Spinal cord (tissue), 4 donors: Measurements from ENCODE around the gene MYMK. TPM values are rescaled to one million over a fixed set of nuclear protein-coding genes. Genes with fewer than 3 reads are reported as not detected.

Experiments
- polyA plus RNA-seq, 2 donors: library from polyadenylated mRNA; unstranded; fragments of 120-200 nt; gene quantifications; one replicate each; pipeline ENCODE4 v1.2.1, GENCODE V29; 2013; ENCODE audit not compliant: insufficient read length in 2 of 2
- total RNA-seq, 2 donors: library from RNA; depleted of rRNA in 1 of 2; stranded (reverse); fragments of 120-200 nt in 1 of 2; fragments of >200 nt in 1 of 2; gene quantifications; one replicate each; pipeline versions ENCODE4 v1.2.3 to v1.2.4, GENCODE V29; 2013 to 2014

The MYMK gene
- total and polyA plus RNA-seq, 4 donors, result 0.26 TPM; not detected in 3

Other genes starting within 250 kb of the MYMK start
- gene ABO, start 249.8 kb downstream of the MYMK start, total RNA-seq, result under 1 TPM; 0.28 to 0.40 TPM
- 1 to 10 TPM in 1 of 2 donors, under 1 TPM in 1; 0.81 to 2.9 TPM for gene ABO, start 249.8 kb downstream of the MYMK start, polyA plus RNA-seq
- gene SURF6, start 188.8 kb downstream of the MYMK start, total RNA-seq, result 10 to 100 TPM; 11.7 to 19.9 TPM
- 10 to 100 TPM; 31.2 to 36.2 TPM for gene SURF6, start 188.8 kb downstream of the MYMK start, polyA plus RNA-seq
- gene MED22, start 176.8 kb downstream of the MYMK start, total RNA-seq, result 10 to 100 TPM; 16.5 to 28.0 TPM
- gene MED22, start 176.8 kb downstream of the MYMK start, polyA plus RNA-seq, result 10 to 100 TPM; 37.9 to 41.2 TPM
- gene RPL7A, start 176.7 kb downstream of the MYMK start, total RNA-seq, result 1,000 to 10,000 TPM in 1 of 2 donors, 100 to 1,000 TPM in 1; 796 to 2,086 TPM
- 1,000 to 10,000 TPM; 1,459 to 1,491 TPM for gene RPL7A, start 176.7 kb downstream of the MYMK start, polyA plus RNA-seq
- 10 to 100 TPM; 14.7 to 31.5 TPM for gene SURF1, start 168.5 kb downstream of the MYMK start, total RNA-seq
- 10 to 100 TPM; 37.9 to 39.1 TPM for gene SURF1, start 168.5 kb downstream of the MYMK start, polyA plus RNA-seq
- 10 to 100 TPM; 10.7 to 21.2 TPM for gene SURF2, start 168.4 kb downstream of the MYMK start, total RNA-seq
- gene SURF2, start 168.4 kb downstream of the MYMK start, polyA plus RNA-seq, result 10 to 100 TPM; 35.5 to 36.9 TPM
- gene SURF4, start 148.9 kb downstream of the MYMK start, total RNA-seq, result 100 to 1,000 TPM; 125 to 144 TPM
- gene SURF4, start 148.9 kb downstream of the MYMK start, polyA plus RNA-seq, result 100 to 1,000 TPM; 103 to 111 TPM
- 1 to 10 TPM; 1.2 to 3.6 TPM for gene STKLD1, start 148.6 kb downstream of the MYMK start, total RNA-seq
- gene STKLD1, start 148.6 kb downstream of the MYMK start, polyA plus RNA-seq, result 1 to 10 TPM; 2.5 to 7.5 TPM
- gene REXO4, start 106.9 kb downstream of the MYMK start, total RNA-seq, result 10 to 100 TPM in 1 of 2 donors, 1 to 10 TPM in 1; 9.0 to 19.4 TPM
- gene REXO4, start 106.9 kb downstream of the MYMK start, polyA plus RNA-seq, result 10 to 100 TPM; 25.3 to 28.1 TPM
- 1 to 10 TPM; 2.4 to 6.1 TPM for gene ADAMTS13, start 102.6 kb downstream of the MYMK start, total RNA-seq
- gene ADAMTS13, start 102.6 kb downstream of the MYMK start, polyA plus RNA-seq, result 10 to 100 TPM; 13.4 to 16.5 TPM
- 10 to 100 TPM; 11.0 to 18.8 TPM for gene CACFD1, start 65.0 kb downstream of the MYMK start, total RNA-seq
- 10 to 100 TPM; 50.3 to 53.7 TPM for gene CACFD1, start 65.0 kb downstream of the MYMK start, polyA plus RNA-seq
- gene SLC2A6, start 45.9 kb downstream of the MYMK start, total RNA-seq, result 10 to 100 TPM in 1 of 2 donors, 1 to 10 TPM in 1; 5.7 to 15.4 TPM
- 10 to 100 TPM; 25.2 to 26.3 TPM for gene SLC2A6, start 45.9 kb downstream of the MYMK start, polyA plus RNA-seq
- 1 to 10 TPM; 3.7 to 6.9 TPM for gene ADAMTSL2, start 9.7 kb upstream of the MYMK start, total RNA-seq
- gene ADAMTSL2, start 9.7 kb upstream of the MYMK start, polyA plus RNA-seq, result 1 to 10 TPM; 8.6 to 9.0 TPM
- 10 to 100 TPM in 1 of 2 donors, 1 to 10 TPM in 1; 5.0 to 13.5 TPM for gene FAM163B, start 84.4 kb upstream of the MYMK start, total RNA-seq
- 10 to 100 TPM; 22.2 to 29.1 TPM for gene FAM163B, start 84.4 kb upstream of the MYMK start, polyA plus RNA-seq
- gene DBH, start 111.4 kb upstream of the MYMK start, total RNA-seq, result under 1 TPM in 1 of 2 donors, not detected in 1; 0.50 TPM
- gene DBH, start 111.4 kb upstream of the MYMK start, polyA plus RNA-seq, result 1 to 10 TPM; 1.3 to 2.2 TPM
- 1 to 10 TPM; 6.9 to 7.4 TPM for gene SARDH, start 213.4 kb upstream of the MYMK start, total RNA-seq
- gene SARDH, start 213.4 kb upstream of the MYMK start, polyA plus RNA-seq, result 10 to 100 TPM; 10.1 to 10.5 TPM